Measurements from ENCODE around the gene CHERP. TPM values are rescaled to one million over a fixed set of nuclear protein-coding genes. Genes with fewer than 3 reads are reported as not detected.

CHERP gene
- total and polyA plus RNA-seq, 2 of the 13 experiments (the other 11 are each of a cell fraction or from before 2014, with no cell fraction given) = 4.3 to 5.4 TPM

DNA sequence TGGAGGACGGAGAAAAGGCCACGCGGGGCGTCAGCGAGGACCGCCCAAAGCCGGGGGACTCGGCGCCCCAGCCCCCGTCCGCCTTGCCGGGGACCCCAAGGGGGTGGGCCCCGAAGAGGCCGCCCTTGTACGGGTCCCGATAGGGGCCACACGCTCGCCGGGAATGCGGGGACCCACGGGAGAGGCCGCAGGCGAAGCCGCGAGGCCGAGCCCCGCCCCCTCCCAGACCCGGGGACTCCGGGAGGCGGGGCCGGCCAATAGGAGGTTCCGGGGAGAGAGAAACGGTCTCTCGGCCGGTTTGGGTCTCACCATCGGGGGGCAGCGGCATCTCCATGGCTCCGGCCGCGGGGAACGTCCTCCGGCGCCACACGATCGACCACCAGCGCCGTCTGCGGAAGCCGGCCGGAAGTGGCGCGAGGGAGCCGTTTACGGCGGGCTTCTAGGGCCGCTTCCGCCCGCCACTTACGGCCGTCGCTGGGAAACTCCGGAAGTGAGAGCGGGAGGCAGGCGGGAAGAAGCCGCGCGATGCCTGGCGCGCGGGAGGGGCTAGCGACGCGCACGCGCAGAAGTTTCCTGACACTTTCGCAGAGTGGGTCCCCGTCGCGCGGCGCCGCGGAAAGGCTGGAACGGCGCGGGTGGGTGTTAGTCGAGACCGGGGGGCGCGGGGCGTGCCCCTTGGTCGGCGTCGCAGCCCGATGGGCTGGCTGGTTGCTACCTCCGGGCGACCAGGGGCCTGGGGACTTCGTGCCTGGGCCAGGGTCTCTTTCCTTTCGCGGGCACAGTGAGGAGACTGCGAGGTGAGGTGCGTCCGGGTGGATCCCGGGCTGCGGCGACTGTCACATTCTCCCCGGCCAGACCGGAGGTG is at the start of gene CHERP (continued):
- TF ChIP-seq ARID3A (IDR thresholded peaks at IDR 0.05; ENCODE audit: low read depth, low read length) (no peak), ZNF20 (CRISPR knock-in tag; IDR thresholded peaks at IDR 0.05) (no peak), PCBP1 (IDR thresholded peaks at IDR 0.05; ENCODE audit: borderline replicate concordance, low read depth, low read length) (no peak), EP300 (IDR thresholded peaks at IDR 0.05; ENCODE audit: low read depth in 2 of 2, low read length in 2 of 2) (no peak), EP300 (CRISPR knock-in tag; IDR thresholded peaks at IDR 0.05; ENCODE audit: borderline replicate concordance) (no peak), ZFAT (CRISPR knock-in tag; conservative IDR thresholded peaks at IDR 0.05) (peak; percentile 57; the same call in 1 of the 2 replicates), HCFC1 (IDR thresholded peaks at IDR 0.05; ENCODE audit: low read depth, low read length) (peak; percentile 62), ELF1 (CRISPR knock-in tag; IDR thresholded peaks at IDR 0.05) (peak; percentile 98), REL (CRISPR knock-in tag; conservative IDR thresholded peaks at IDR 0.05) (peak; percentile 57; the same call in 1 of the 2 replicates), CENPX (CRISPR knock-in tag; IDR thresholded peaks at IDR 0.05) (no peak), ZNF781 (CRISPR knock-in tag; IDR thresholded peaks at IDR 0.05; ENCODE audit: borderline replicate concordance, not compliant biosample characterization) (peak; percentile 27), RORA (CRISPR knock-in tag; IDR thresholded peaks at IDR 0.05) (no peak), ZNF629 (CRISPR knock-in tag; conservative IDR thresholded peaks at IDR 0.05) (no peak), KAT2B (IDR thresholded peaks at IDR 0.05; ENCODE audit: borderline replicate concordance, low read depth, low read length) (no peak), GPBP1L1 (CRISPR knock-in tag; IDR thresholded peaks at IDR 0.05) (no peak), ZNF883 (CRISPR knock-in tag; IDR thresholded peaks at IDR 0.05; ENCODE audit: not compliant biosample characterization) (peak; percentile 90), ZNF577 (CRISPR knock-in tag; IDR thresholded peaks at IDR 0.05; ENCODE audit: borderline replicate concordance, low read depth) (no peak), ZNF282 (IDR thresholded peaks at IDR 0.05; ENCODE audit: partially characterized antibody) (no peak), ETV5 (CRISPR knock-in tag; IDR thresholded peaks at IDR 0.05; ENCODE audit: borderline replicate concordance) (peak; percentile 97), RAD21 (CRISPR knock-in tag; IDR thresholded peaks at IDR 0.05) (0 out of 2 replicates have a peak, but pooled peaks have one; percentile 17), ZNF709 (CRISPR knock-in tag; IDR thresholded peaks at IDR 0.05) (peak; percentile 80; the same call in 1 of the 2 replicates), CEBPB (IDR thresholded peaks at IDR 0.05; ENCODE audit: borderline replicate concordance, low read depth, low read length) (no peak), JUND (CRISPR knock-in tag; IDR thresholded peaks at IDR 0.05) (no peak)
- TF ChIP-seq, protein P1, sequence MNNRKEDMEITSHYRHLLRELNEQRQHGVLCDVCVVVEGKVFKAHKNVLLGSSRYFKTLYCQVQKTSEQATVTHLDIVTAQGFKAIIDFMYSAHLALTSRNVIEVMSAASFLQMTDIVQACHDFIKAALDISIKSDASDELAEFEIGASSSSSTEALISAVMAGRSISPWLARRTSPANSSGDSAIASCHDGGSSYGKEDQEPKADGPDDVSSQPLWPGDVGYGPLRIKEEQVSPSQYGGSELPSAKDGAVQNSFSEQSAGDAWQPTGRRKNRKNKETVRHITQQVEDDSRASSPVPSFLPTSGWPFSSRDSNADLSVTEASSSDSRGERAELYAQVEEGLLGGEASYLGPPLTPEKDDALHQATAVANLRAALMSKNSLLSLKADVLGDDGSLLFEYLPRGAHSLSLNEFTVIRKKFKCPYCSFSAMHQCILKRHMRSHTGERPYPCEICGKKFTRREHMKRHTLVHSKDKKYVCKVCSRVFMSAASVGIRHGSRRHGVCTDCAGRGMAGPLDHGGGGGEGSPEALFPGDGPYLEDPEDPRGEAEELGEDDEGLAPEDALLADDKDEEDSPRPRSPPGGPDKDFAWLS (CRISPR knock-in tag; IDR thresholded peaks at IDR 0.05; ENCODE audit: borderline replicate concordance) = peak; percentile 49; the same call in 1 of the 2 replicates
- TF ChIP-seq, protein P2, sequence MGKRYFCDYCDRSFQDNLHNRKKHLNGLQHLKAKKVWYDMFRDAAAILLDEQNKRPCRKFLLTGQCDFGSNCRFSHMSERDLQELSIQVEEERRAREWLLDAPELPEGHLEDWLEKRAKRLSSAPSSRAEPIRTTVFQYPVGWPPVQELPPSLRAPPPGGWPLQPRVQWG (CRISPR knock-in tag; IDR thresholded peaks at IDR 0.05; ENCODE audit: borderline replicate concordance, low read depth) = no peak

Measured in HepG2 (cell line).